Epidermal melanocyte (primary cell): ENCODE measurements around the gene PRSS38.

Experiments used
- DNase-seq: peaks from one replicate; pipeline ENCODE4 v3.0.0; 2011; ENCODE audit warnings: low spot score; ENCODE audit not compliant: insufficient read length

Gene PRSS38

GRCh38 chr1:227793079-227793947 is 22.2 kb upstream of the PRSS38 start:
- no peak for DNase-seq

DNA sequence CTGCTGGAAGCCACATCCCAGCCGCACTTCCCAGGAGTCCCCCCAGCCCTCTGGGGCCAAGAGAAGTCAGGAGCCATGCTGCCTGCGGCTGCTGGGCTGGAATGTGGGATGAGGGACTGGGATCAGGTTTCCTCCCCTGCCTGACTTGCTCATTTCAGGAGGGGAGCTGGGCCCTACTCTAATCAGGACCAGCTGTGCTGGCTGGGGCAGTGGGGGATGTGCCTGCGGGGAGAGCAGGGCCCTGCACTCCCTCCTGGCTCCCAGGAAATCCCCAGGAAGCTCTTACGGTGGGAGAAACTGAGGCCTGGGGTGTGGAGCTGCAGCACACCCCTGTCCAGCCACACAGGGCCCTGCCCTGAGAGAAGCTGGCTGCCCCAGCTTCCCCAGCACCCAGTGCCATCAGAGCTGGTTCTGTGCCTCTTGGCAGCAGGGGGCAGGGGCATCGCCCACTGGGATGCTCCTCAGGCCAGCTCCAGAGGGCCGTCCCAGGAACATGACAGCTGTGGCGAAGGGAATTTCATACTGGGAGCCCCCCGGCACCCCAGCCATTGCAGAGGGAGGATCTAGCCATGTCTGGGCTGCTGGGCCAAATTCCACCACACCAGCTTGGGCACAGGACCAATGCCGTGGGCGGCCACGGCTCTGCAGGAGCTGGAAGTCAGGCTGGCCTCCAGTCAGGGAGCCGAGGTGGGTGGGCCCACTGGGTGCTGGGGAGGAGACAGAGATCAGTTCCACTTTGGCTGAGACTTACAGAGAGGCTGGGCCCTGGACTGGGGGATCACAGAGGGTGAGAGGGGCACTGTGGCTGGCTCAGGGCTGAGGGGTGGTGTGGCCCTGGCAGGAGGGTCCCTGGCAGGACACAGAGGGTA is 21.3 kb upstream of the PRSS38 start:
- peak; percentile 43 for DNase-seq

DNA sequence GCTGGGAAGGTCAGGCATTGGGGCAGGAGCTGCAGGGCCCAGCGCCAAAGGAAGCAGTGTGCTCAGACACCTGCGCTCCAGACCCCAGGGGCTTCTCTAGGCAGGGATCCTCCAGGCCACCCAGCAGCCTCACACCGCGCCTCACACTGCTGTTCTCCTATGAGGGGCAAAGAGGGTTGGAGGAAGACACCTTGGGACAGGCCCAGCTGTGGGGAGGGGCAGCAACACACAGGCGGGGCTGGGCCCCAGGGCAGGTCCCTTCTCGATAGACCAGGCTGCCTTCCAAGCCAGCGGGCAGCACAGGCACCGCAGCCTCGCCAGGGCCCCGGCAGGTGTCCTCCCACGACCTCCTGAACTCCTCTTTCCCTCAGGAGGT is 20.7 kb upstream of the PRSS38 start:
- DNase-seq = no peak

DNA sequence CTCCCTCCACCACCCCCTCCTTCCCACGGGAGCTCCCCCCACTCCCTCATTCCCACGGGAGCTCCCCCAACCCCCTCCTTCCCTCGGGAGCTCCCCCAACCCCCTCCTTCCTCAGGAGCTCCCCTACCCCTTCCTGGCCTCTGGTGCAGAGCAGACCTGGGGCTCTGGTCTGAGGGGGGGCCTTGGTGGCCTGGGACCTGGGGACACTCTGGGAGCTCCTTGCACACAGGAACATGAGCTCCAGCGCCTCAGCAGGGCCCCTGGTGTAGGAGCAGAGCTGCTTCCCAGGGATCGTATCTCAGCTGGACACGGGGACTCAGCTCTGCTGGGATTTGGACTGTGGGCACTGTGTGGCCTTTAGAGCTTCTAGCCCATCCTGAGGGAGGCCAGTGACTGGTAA is 19.7 kb upstream of the PRSS38 start:
- no peak for DNase-seq

- no peak for DNase-seq
Measured at GRCh38 chr1:227796359-227796915, 19.0 kb upstream of the PRSS38 start.

GRCh38 chr1:227797144-227797543 is 18.3 kb upstream of the PRSS38 start:
- DNase-seq = no peak

- DNase-seq = no peak
Measured at GRCh38 chr1:227797625-227798024, 17.9 kb upstream of the PRSS38 start.

GRCh38 chr1:227798078-227798802 is 17.2 kb upstream of the PRSS38 start:
- DNase-seq = no peak

- DNase-seq = no peak
Measured at GRCh38 chr1:227799756-227800155, 15.7 kb upstream of the PRSS38 start.

- no peak for DNase-seq
Measured at GRCh38 chr1:227803933-227804332, 11.5 kb upstream of the PRSS38 start.

DNA sequence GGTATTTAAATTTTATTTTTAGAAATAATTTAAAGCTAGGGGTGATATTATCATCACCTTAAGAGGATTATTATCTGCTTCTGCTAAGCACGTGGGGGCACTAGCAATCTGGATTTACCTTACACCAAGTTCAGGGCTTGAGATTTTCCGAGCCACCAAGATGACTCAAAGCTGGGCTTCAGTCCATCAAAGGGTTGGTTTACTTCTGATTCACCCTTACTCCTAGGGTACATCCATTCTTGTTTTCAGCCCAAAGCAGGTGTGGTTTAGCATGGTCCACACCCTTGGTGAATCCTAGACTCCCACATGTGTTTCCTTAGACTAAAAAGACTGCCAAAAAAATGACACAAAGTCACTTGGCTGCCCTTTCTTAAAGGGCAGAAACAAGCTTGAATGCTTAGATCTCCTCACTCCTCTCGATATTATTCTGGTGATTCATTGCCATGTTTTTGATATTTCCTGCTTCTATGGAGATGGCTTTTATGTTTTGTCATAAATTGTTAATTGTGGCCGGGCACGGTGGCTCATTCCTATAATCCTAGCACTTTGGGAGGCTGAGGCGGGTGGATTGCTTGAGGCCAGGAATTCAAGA is 9.8 kb upstream of the PRSS38 start:
- no peak for DNase-seq

DNA sequence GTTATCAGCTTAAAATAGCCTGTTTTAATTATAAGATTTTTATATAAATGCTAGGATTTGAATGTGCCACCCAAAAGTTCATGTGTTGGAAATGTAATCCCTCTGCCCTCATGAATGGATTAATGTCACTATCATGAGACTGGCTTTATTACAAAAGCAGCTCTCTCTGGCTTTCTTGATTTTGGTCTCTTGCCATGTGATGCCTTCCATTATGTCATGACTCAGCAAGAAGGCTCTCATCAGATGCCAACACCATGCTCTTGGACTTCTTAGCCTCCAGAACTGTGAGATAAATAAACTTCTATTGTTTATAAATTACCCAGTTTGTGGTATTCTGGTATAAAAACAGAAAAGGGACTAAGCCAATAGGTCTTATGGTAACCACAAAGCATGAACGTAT is 6.9 kb upstream of the PRSS38 start:
- no peak for DNase-seq

DNA sequence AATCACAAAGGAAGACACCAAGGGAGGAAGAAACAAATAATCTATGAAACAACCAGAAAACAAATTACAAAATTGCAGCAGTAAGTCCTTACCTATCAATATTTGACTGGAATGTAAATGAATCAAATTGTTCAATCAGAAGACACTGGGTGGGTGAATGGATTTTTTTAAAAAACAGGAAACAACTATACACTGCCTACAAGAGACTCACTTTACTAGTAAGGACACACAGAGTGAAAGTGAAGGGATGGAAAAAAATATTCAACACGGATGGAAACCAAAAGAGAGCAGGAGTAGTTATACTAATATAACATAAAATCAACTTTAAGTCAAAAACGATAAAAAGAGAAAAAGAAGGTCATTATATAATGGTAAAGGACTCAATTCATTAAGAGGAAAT is 6.4 kb upstream of the PRSS38 start:
- no peak for DNase-seq

- DNase-seq = no peak
Measured at GRCh38 chr1:227813962-227814361, 1.5 kb upstream of the PRSS38 start.

GRCh38 chr1:227816750-227817446 is 1.4 kb downstream of the PRSS38 start:
- DNase-seq = no peak

DNA sequence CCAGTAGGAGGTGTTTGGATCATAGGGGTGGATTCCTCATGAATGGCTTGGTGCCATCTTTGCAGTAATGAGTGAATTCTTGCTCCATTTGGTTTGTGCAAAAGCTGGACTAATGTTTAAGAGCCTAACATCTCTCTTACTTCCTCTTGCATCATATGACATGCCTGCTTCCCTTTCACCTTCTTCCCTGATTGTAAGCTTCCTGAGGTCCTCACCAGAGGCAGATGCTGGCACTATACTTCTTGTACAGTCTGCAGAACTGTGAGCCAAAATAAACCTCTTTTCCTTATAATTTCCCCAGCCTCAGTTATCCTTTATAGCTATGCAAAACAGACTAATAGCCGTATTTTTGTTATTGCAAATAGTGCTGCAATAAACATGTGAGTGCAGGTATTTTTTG is 8.1 kb downstream of the PRSS38 start:
- no peak for DNase-seq

GRCh38 chr1:227824204-227824603 is 8.7 kb downstream of the PRSS38 start:
- DNase-seq = no peak

GRCh38 chr1:227828786-227829185 is 13.3 kb downstream of the PRSS38 start:
- no peak for DNase-seq

GRCh38 chr1:227838181-227838580 is 22.7 kb downstream of the PRSS38 start:
- no peak for DNase-seq

- no peak for DNase-seq
Measured at GRCh38 chr1:227841096-227841495, 25.6 kb downstream of the PRSS38 start.
